HUES64 (cell line): ENCODE data around the gene MTM1.
A peak's percentile ranks its signal among the peaks of the same experiment; 100 is the strongest.

Experiments
- H3K27ac ChIP-seq: 2 replicates; pipeline ENCODE4 v1.7.0; 2013; ENCODE audit warnings: low read depth, low read length, inconsistent platforms
- H3K27me3 ChIP-seq: 2 replicates; pipeline ENCODE4 v1.6.1; 2013; ENCODE audit warnings: mild to moderate bottlenecking, low read length; ENCODE audit not compliant: insufficient read depth
- H3K36me3 ChIP-seq: 2 replicates; pipeline ENCODE4 v1.6.1; 2013; ENCODE audit warnings: mild to moderate bottlenecking, low read length; ENCODE audit not compliant: insufficient read depth
- H3K4me1 ChIP-seq: 2 replicates; pipeline ENCODE4 v1.6.1; 2013; ENCODE audit warnings: mild to moderate bottlenecking, low read length, moderate library complexity; ENCODE audit not compliant: insufficient read depth
- H3K4me3 ChIP-seq: 2 replicates; pipeline ENCODE4 v1.5.1; 2013; ENCODE audit warnings: mild to moderate bottlenecking, low read length, moderate library complexity
- H3K9ac ChIP-seq: 2 replicates; pipeline ENCODE4 v1.6.1; 2013; ENCODE audit warnings: mild to moderate bottlenecking, low read depth, low read length
- H3K9me3 ChIP-seq: 2 replicates; pipeline ENCODE4 v1.6.1; 2013; ENCODE audit warnings: low read depth, low read length; ENCODE audit not compliant: insufficient read depth
- WGBS: fragments of 150-250, 120-280 bp; methylation state at CpG from one replicate; pipeline ENCODE4 v1.1.7; 2013; ENCODE audit warnings: missing lambda C conversion rate; 5-methylcytosine and 5-hydroxymethylcytosine counted together

The MTM1 gene

DNA sequence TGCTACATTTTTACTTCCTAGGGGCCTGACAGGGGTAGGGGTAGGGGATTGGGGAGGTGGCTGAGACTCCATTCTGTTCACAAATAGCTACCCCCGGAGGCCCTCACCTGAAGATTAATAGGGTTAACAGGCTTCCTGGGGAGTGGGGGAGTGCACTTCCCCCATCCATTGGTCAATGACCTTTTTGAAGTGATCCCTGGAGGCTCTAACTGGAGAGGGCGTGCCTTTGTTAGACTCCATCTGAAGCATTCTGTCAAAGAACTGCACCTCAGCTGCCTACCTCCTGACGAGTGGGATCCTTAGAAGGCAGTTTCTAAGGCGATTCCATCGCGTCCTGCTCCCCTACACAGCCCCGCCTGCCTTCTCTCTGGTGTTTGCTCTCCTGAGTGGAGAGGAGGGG, 10.0 kb upstream of the MTM1 start:
- 0% methylated on average over 2 of the region's 7 CpGs for WGBS

DNA sequence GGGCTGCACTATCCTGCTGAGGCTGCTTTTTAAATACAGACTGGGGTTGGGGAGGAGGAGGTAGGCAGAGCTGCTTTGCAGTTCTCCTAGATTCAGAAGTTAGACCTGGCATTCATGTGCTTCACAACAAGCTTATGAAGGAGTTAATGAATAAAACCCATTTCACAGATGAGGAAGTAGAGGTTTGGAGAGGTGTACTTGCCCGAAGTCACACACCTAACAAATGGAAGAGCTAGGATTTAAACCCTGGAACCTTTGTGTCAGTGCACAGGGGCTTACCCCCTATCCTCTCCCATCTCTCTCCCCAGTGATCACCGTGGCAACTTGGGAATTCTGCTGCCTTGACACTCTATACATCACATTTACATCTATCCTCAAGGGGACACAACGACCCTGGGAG, 3.6 kb upstream of the MTM1 start:
- Histone ChIP-seq H3K9ac (no peak overlapping the region), H3K4me1 (peaks cover 15% of the 10 kb centered on the region; the same call in 1 of the 2 replicates), H3K4me3 (no peak overlapping the region), H3K9me3 (no peaks in the 10 kb centered on the region), H3K27me3 (peaks cover 9% of the 10 kb centered on the region), H3K36me3 (no peaks in the 10 kb centered on the region), H3K27ac (no peak overlapping the region)
- 31% methylated on average over 2 of the region's 3 CpGs for WGBS

More for the DNA sequence above, 10.0 kb upstream of the MTM1 start:
- H3K27me3 ChIP-seq = peaks cover 3% of the 10 kb centered on the region; the same call in 1 of the 2 replicates
- no peak overlapping the region for H3K9ac ChIP-seq
- no peaks in the 10 kb centered on the region for H3K9me3 ChIP-seq
- no peaks in the 10 kb centered on the region for H3K36me3 ChIP-seq
- peak overlapping the region; percentile 14; the same call in 1 of the 2 replicates for H3K4me3 ChIP-seq
- peaks cover 7% of the 10 kb centered on the region for H3K4me1 ChIP-seq
- no peak overlapping the region; the same call in 1 of the 2 replicates for H3K27ac ChIP-seq

DNA sequence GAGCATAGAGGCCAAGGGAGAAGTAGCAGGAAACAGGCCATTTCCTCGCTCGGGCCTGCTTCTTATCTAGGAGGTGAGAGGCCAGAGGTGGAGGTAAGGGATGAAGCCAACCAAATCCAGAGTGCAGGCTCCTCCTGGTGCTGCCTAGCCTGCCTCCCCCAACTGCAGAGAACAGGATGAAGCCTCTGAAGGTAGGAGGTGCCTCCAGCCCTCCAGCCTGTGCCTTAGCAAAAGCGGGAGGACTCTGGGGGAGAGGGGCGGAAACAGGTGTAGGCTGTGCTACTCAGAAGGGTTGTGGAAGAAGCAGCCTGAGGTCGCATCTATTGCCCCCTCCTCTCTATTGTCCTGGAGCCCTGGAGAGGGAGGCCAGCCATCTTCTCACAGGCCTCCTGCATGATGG, 2.9 kb upstream of the MTM1 start:
- Histone ChIP-seq H3K4me3 (no peak overlapping the region), H3K27ac (peak overlapping the region; percentile 56; the same call in 1 of the 2 replicates), H3K9me3 (no peaks in the 10 kb centered on the region), H3K36me3 (no peaks in the 10 kb centered on the region), H3K4me1 (peaks cover 15% of the 10 kb centered on the region; the same call in 1 of the 2 replicates), H3K27me3 (peaks cover 11% of the 10 kb centered on the region), H3K9ac (peak overlapping the region; percentile 36; the same call in 1 of the 2 replicates)
- 45% methylated on average over 2 of the region's 5 CpGs for WGBS

DNA sequence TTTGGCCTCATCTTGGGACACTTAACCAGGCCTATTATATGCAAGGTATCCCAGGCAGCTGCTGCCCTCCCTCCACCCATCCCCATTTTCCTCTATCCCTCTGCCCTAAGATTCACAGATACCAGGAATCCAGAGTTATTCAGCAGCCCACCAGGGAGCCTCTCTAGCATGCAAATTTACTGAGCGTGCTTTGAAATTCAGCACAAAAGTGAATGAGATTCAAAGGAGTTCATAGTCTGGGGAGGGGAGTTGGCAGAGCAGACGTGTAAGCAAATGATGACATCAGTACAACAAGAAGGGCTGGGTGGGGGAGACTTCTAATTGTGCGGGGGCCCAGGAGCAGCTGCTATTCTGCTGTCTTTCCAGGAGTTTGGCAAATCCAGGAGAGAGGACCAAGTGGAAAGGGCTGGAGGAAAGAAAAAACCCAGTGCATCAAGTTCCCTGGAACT, 1.7 kb upstream of the MTM1 start:
- Histone ChIP-seq H3K27ac (peak overlapping the region; percentile 89; the same call in 1 of the 2 replicates), H3K4me1 (peaks cover 25% of the 10 kb centered on the region; the same call in 1 of the 2 replicates), H3K36me3 (no peaks in the 10 kb centered on the region), H3K9ac (no peak overlapping the region), H3K27me3 (peaks cover 11% of the 10 kb centered on the region), H3K4me3 (peak overlapping the region; percentile 19), H3K9me3 (no peaks in the 10 kb centered on the region)
- WGBS = 1% methylated on average over 3 of the region's 3 CpGs

DNA sequence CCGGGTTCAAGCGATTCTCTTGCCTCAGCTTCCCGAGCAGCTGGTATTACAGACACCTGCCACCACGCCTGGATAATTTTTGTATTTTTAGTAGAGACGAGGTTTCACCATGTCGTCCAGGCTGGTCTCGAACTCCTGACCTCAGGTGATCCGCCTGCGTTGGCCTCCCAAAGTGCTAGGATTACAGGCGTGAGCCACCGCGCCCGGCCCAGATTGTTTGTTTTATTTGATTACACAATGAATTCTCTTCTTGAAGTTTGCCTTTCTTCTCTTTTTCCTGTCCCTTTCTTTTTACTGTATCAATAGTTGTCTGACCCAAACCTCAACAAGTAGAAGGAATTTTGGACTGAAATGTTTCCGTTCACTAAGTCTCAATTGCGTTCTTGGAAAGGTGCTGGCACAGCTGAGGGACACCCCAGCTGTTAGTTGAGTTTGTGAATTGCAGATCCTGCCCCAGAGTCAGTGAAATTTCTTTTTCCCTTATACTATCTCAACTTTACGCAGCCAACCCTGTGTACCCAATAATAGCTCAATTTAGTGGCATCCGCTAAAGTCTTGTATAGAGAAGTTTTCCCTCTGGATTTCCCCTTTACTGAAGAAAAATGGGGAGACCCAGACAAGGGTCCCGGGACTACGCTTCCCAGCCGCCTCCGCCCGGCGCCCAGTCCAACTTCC, 639 bp upstream of the MTM1 start:
- Histone ChIP-seq H3K9me3 (no peaks in the 10 kb centered on the region), H3K4me3 (no peak overlapping the region), H3K27me3 (peaks cover 11% of the 10 kb centered on the region), H3K36me3 (no peaks in the 10 kb centered on the region), H3K27ac (peak overlapping the region; percentile 74; the same call in 1 of the 2 replicates), H3K9ac (no peak overlapping the region), H3K4me1 (peaks cover 34% of the 10 kb centered on the region; the same call in 1 of the 2 replicates)
- WGBS = 63% methylated on average over 21 of the region's 23 CpGs

DNA sequence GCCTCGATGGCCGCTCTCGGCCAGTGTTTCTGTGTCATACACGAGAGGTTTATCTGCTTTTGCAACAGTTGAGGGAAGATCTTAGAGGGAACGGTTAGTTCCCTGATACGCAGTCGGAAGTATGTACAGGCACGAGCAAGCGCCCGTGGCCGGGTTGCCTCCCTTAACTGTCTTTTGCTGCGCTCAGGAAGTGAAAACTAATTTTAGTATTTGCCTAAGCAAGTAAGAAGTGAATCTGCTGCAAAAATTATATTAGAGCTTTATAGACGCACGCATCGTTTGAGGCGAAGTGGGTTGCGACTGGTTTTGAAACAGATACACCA, 695 bp downstream of the MTM1 start:
- Histone ChIP-seq H3K4me3 (peak overlapping the region; percentile 80), H3K27ac (no peak overlapping the region), H3K36me3 (no peaks in the 10 kb centered on the region), H3K9me3 (no peaks in the 10 kb centered on the region), H3K4me1 (peaks cover 46% of the 10 kb centered on the region), H3K9ac (peak overlapping the region; percentile 63; the same call in 1 of the 2 replicates), H3K27me3 (peaks cover 11% of the 10 kb centered on the region)
- 9% methylated on average over 17 of the region's 17 CpGs for WGBS

DNA sequence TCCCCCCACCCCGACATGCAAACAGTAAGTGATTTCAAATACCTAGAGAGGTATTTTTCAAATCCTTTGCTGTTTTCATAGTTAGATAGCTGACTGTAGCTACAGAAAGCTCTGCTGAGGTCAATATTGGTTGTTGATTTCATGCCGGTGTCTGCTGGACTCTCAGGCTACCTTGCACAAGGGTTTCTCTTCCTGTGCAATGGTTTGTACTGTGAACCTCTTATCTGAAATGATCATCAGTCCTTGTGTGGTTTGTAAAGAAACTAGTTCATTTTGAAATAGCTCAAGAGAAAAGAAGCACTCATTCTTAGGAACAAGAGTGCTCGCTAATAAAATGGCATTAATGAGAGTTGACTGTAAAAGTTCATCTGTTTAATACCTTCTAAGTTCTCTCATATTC, 2.1 kb downstream of the MTM1 start:
- Histone ChIP-seq H3K27me3 (peaks cover 11% of the 10 kb centered on the region), H3K27ac (no peak overlapping the region), H3K9ac (no peak overlapping the region), H3K4me3 (no peak overlapping the region), H3K4me1 (peaks cover 55% of the 10 kb centered on the region), H3K9me3 (no peaks in the 10 kb centered on the region), H3K36me3 (no peaks in the 10 kb centered on the region)
- 79% methylated on average over 2 of the region's 3 CpGs for WGBS

GRCh38 chrX:150572206-150572605, 3.8 kb downstream of the MTM1 start:
- Histone ChIP-seq H3K9ac (no peak overlapping the region), H3K9me3 (no peaks in the 10 kb centered on the region), H3K27ac (no peak overlapping the region), H3K27me3 (peaks cover 11% of the 10 kb centered on the region), H3K4me1 (peaks cover 53% of the 10 kb centered on the region), H3K36me3 (no peaks in the 10 kb centered on the region), H3K4me3 (no peak overlapping the region)
- WGBS = 65% methylated on average over 1 of the region's 1 CpG

DNA sequence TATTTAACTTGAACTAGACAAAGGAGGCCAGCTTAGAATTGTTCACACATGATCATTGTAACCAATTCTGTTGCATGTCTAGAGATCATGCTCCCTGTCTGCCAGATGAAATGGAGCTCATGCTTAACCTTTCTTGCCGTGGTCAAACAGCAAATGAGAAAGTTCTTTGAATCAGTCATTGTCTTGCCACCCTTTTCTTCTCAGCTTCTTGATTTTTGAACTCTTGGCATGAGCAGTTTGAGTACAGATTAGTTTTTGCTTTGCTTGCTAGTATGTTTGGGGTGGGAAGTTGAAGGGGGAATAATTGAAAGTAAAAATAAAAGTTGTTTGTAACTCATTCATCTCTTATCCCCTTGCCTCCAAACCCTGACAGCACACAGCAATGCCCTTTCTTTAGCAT, 4.7 kb downstream of the MTM1 start:
- H3K4me3 ChIP-seq = no peak overlapping the region
- peaks cover 49% of the 10 kb centered on the region for H3K4me1 ChIP-seq
- no peaks in the 10 kb centered on the region for H3K36me3 ChIP-seq
- WGBS = 45% methylated on average over 1 of the region's 1 CpG
- peaks cover 11% of the 10 kb centered on the region for H3K27me3 ChIP-seq
- H3K9me3 ChIP-seq = no peaks in the 10 kb centered on the region
- H3K9ac ChIP-seq = no peak overlapping the region
- H3K27ac ChIP-seq = no peak overlapping the region

DNA sequence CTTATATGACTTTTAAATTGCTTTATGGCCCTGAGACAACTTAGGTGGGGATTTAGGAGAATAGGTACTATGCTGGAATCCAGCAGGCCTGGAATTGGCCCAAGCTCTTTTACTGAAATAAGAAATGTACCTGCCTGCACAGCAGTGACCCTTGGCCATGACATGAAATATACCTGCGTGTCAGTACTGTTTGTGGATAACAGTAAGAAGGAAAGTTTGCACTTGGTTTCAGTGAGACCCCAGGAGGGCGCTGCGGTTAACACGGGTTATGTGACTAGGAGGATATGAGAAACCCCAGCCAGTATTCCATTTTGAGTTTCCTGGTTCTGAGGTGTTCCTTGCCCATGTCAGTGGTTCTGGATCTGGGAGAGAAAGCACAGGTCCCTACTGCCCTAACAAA, 5.3 kb downstream of the MTM1 start:
- H3K27ac ChIP-seq = no peak overlapping the region
- H3K27me3 ChIP-seq = peaks cover 11% of the 10 kb centered on the region
- WGBS = 38% methylated on average over 4 of the region's 4 CpGs
- no peaks in the 10 kb centered on the region for H3K36me3 ChIP-seq
- H3K4me1 ChIP-seq = peaks cover 49% of the 10 kb centered on the region
- no peaks in the 10 kb centered on the region for H3K9me3 ChIP-seq
- H3K4me3 ChIP-seq = no peak overlapping the region
- H3K9ac ChIP-seq = no peak overlapping the region

GRCh38 chrX:150574559-150575418, 6.4 kb downstream of the MTM1 start:
- Histone ChIP-seq H3K27me3 (peaks cover 2% of the 10 kb centered on the region; the same call in 1 of the 2 replicates), H3K27ac (peak overlapping the region; percentile 49; the same call in 1 of the 2 replicates), H3K36me3 (no peaks in the 10 kb centered on the region), H3K9ac (0 out of 2 replicates have a peak overlapping the region, but pooled peaks have one; percentile 36), H3K4me1 (peaks cover 49% of the 10 kb centered on the region), H3K4me3 (no peak overlapping the region), H3K9me3 (no peaks in the 10 kb centered on the region)
- 29% methylated on average over 10 of the region's 13 CpGs for WGBS
